ENCODE measurements around the gene ZNF593. TPM values are rescaled to one million over a fixed set of nuclear protein-coding genes. Genes with fewer than 3 reads are reported as not detected.

The ZNF593 gene
- total and polyA plus RNA-seq, 10 of the 15 experiments (the other 5 are each of a cell fraction or from before 2014, with no cell fraction given) = 7.7 to 156 (median 51.0) TPM

DNA sequence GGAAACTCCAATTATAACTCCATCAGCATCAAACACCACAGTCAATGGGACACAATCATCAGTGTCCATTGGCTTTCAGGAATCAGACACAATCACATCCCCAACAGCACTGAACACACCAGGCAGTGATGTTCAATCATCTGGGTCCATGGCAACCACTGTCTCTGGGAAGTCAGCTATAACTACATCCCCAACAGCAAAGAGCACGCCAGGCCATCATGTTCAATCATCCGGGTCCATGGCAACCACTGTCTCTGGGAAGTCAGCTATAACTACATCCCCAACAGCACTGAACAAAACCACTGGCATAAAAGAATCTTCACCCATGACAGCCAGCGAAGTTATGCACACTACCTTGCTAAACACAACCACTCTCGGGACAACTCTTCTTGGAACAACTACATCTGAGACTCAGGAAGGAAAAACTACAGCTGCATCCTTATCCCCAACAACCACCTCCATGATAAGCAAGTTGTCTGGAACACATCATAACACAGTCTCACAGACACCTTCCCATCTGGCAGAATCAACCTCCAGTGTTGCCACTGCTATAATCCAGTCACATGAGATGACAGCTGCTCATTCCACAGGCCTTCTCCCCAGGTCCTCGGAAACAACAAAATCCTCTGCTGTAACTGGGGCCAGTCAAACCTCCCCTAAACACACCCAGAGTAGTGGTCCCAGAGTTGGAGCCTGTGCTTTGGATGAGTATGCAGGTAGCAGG is 40.6 kb downstream of the ZNF593 start:
- ChIA-PET POLR2A (no interaction called here), SMC1A (ENCODE audit: uncharacterized antibody, unreplicated experiment) (no interaction called here), RAD21 (ENCODE audit: unreplicated experiment) (no interaction called here), CTCF (interaction anchor here (1.8 kb wide), 1 partner anchor 24 kb away, joined by 6 read pairs; the partner anchor contains the start of gene CEP85)
- no TSS peak for BruUV-seq (replicated peaks)
- Histone ChIP-seq H3K9me3 (replicated peaks; ENCODE audit: control insufficient read depth, insufficient read depth, low read length) (no peaks in the 10 kb centered on the region), H4K20me1 (ENCODE audit: control insufficient read depth, insufficient read depth) (no peaks in the 10 kb centered on the region), H3K27ac (ENCODE audit: control insufficient read depth, insufficient read depth) (no peak overlapping the region), H3K79me2 (ENCODE audit: control insufficient read depth, insufficient read depth, low read length) (no peaks in the 10 kb centered on the region), H3K4me3 (no peak overlapping the region), H3K27me3 (replicated peaks in 1 of 2; ENCODE audit: control insufficient read depth in 2 of 2, insufficient read depth in 2 of 2, low read length in 1 of 2) (no peaks in the 10 kb centered on the region), H3K36me3 (ENCODE audit: control insufficient read depth in 2 of 2, insufficient read depth in 2 of 2, low read length in 1 of 2) (no peaks in the 10 kb centered on the region), H2AFZ (ENCODE audit: control insufficient read depth, low read depth, low read length) (no peak overlapping the region), H3K9ac (ENCODE audit: control insufficient read depth, insufficient read depth, low read length) (no peak overlapping the region), H3K4me2 (ENCODE audit: control insufficient read depth, insufficient read depth) (no peak overlapping the region), H3K4me1 (ENCODE audit: control insufficient read depth, insufficient read depth, low read length) (no peaks in the 10 kb centered on the region)
- DNase-seq (ENCODE audit: low read depth, low spot score) (no peak), FAIRE-seq (no peak), ATAC-seq (no peak)
- intact Hi-C loops (cut with micrococcal nuclease; ENCODE audit: unreplicated experiment) (no loop called here), in situ Hi-C loops (cut with MboI) (no loop called here)
- TF ChIP-seq EP300 (IDR thresholded peaks at IDR 0.05; ENCODE audit: borderline replicate concordance in 1 of 2, control insufficient read depth in 1 of 2, low read depth in 2 of 2, low read length in 2 of 2) (no peak), NR2C2 (IDR thresholded peaks at IDR 0.05; ENCODE audit: borderline replicate concordance, control insufficient read depth, insufficient read length, low read depth) (no peak)
- TF ChIP-seq, protein P1, sequence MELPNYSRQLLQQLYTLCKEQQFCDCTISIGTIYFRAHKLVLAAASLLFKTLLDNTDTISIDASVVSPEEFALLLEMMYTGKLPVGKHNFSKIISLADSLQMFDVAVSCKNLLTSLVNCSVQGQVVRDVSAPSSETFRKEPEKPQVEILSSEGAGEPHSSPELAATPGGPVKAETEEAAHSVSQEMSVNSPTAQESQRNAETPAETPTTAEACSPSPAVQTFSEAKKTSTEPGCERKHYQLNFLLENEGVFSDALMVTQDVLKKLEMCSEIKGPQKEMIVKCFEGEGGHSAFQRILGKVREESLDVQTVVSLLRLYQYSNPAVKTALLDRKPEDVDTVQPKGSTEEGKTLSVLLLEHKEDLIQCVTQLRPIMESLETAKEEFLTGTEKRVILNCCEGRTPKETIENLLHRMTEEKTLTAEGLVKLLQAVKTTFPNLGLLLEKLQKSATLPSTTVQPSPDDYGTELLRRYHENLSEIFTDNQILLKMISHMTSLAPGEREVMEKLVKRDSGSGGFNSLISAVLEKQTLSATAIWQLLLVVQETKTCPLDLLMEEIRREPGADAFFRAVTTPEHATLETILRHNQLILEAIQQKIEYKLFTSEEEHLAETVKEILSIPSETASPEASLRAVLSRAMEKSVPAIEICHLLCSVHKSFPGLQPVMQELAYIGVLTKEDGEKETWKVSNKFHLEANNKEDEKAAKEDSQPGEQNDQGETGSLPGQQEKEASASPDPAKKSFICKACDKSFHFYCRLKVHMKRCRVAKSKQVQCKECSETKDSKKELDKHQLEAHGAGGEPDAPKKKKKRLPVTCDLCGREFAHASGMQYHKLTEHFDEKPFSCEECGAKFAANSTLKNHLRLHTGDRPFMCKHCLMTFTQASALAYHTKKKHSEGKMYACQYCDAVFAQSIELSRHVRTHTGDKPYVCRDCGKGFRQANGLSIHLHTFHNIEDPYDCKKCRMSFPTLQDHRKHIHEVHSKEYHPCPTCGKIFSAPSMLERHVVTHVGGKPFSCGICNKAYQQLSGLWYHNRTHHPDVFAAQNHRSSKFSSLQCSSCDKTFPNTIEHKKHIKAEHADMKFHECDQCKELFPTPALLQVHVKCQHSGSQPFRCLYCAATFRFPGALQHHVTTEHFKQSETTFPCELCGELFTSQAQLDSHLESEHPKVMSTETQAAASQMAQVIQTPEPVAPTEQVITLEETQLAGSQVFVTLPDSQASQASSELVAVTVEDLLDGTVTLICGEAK (IDR thresholded peaks at IDR 0.05; ENCODE audit: borderline replicate concordance) = no peak
- WGBS (ENCODE audit: insufficient coverage, insufficient replicate concordance, low lambda C conversion rate, missing lambda C conversion rate) = 28% methylated on average over 5 of the region's 5 CpGs
